Mesenchymal stem cell (in vitro differentiated cells and primary cell): Measurements from ENCODE around the gene PKN3.
"Not testable (repeated sequence)": the region's sequence is repeated elsewhere in the genome, so short reads cannot be mapped to it uniquely, and the experiment has no call there.

Experiments
- DNase-seq: peaks from one replicate; pipeline ENCODE4 v3.0.0-alpha.2; 2013
- H2AFZ ChIP-seq: one replicate; pipeline ENCODE4 v1.6.1; 2013; ENCODE audit warnings: low read depth, mild to moderate bottlenecking, control low read depth, inconsistent platforms, low read length, moderate library complexity
- H2AK5ac ChIP-seq: 2 replicates; pipeline ENCODE4 v1.6.1; 2013; ENCODE audit warnings: low read length, moderate library complexity, mild to moderate bottlenecking, inconsistent platforms; ENCODE audit not compliant: severe bottlenecking
- H2BK120ac ChIP-seq: one replicate; pipeline ENCODE4 v1.6.1; 2013; ENCODE audit warnings: low read depth, mild to moderate bottlenecking, inconsistent platforms, low read length, moderate library complexity
- H2BK12ac ChIP-seq, 2 experiments: one replicate each; pipeline ENCODE4 v1.6.1; 2013; ENCODE audit warnings: inconsistent platforms in 2 of 2, low read length in 2 of 2, mild to moderate bottlenecking in 2 of 2, moderate library complexity in 2 of 2, control low read depth in 1 of 2
- H2BK15ac ChIP-seq: one replicate; pipeline ENCODE4 v1.6.1; 2013; ENCODE audit warnings: mild to moderate bottlenecking, low read depth, inconsistent platforms; ENCODE audit not compliant: poor library complexity, severe bottlenecking
- H2BK5ac ChIP-seq: 2 replicates; pipeline ENCODE4 v1.6.1; 2013; ENCODE audit warnings: low read depth, mild to moderate bottlenecking, low read length, control low read depth, inconsistent platforms; ENCODE audit not compliant: poor library complexity, severe bottlenecking
- H3K14ac ChIP-seq, 2 experiments: one replicate each; pipeline ENCODE4 v1.6.1; 2013; ENCODE audit warnings: inconsistent platforms in 2 of 2, low read length in 2 of 2, control low read depth in 1 of 2, mild to moderate bottlenecking in 1 of 2, moderate library complexity in 1 of 2
- H3K18ac ChIP-seq, 2 experiments: one replicate each; pipeline ENCODE4 v1.6.1; 2013; ENCODE audit warnings: inconsistent platforms in 2 of 2, low read length in 2 of 2, control low read depth in 1 of 2, low read depth in 1 of 2, mild to moderate bottlenecking in 1 of 2
- H3K23ac ChIP-seq, 2 experiments: one replicate each; pipeline ENCODE4 v1.6.1; 2013; ENCODE audit warnings: inconsistent platforms in 2 of 2, low read length in 2 of 2, mild to moderate bottlenecking in 2 of 2, moderate library complexity in 2 of 2, control low read depth in 1 of 2
- H3K27ac ChIP-seq: 2 replicates; pipeline ENCODE4 v1.5.1; 2013; ENCODE audit warnings: mild to moderate bottlenecking, moderate library complexity, low read length, control low read depth, inconsistent platforms; ENCODE audit not compliant: poor library complexity, severe bottlenecking
- H3K27me3 ChIP-seq, 2 experiments: 2 replicates each; pipeline versions ENCODE4 v1.6.1 to v1.7.0; 2013; ENCODE audit warnings: low read length in 2 of 2, mild to moderate bottlenecking in 2 of 2, moderate library complexity in 2 of 2, control low read depth in 1 of 2, inconsistent platforms in 1 of 2; ENCODE audit not compliant: control insufficient read depth in 1 of 2, insufficient read depth in 1 of 2
- H3K36me3 ChIP-seq, 2 experiments: 2 replicates each; pipeline versions ENCODE4 v1.6.1 to v1.7.0; 2013; ENCODE audit warnings: low read length in 2 of 2, control low read depth in 1 of 2, inconsistent platforms in 1 of 2, low read depth in 1 of 2, mild to moderate bottlenecking in 1 of 2; ENCODE audit not compliant: insufficient read depth in 2 of 2, control insufficient read depth in 1 of 2
- H3K4ac ChIP-seq, 2 experiments: one replicate each; pipeline ENCODE4 v1.6.1; 2013; ENCODE audit warnings: inconsistent platforms in 2 of 2, low read length in 2 of 2, mild to moderate bottlenecking in 2 of 2, moderate library complexity in 2 of 2, control low read depth in 1 of 2, low read depth in 1 of 2
- H3K4me1 ChIP-seq: 2 replicates; pipeline ENCODE4 v1.6.1; 2013; ENCODE audit warnings: low read depth, low read length, control low read depth; ENCODE audit not compliant: control insufficient read depth, insufficient read depth
- H3K4me2 ChIP-seq: 2 replicates; pipeline ENCODE4 v1.6.1; 2013; ENCODE audit warnings: low read length, mild to moderate bottlenecking, inconsistent platforms; ENCODE audit not compliant: poor library complexity, severe bottlenecking
- H3K4me3 ChIP-seq, 2 experiments: 2 replicates each; pipeline versions ENCODE4 v1.5.1 to v1.7.0; 2013; ENCODE audit warnings: low read length in 2 of 2, mild to moderate bottlenecking in 2 of 2, control low read depth in 1 of 2, low read depth in 1 of 2; ENCODE audit not compliant: insufficient read depth in 1 of 2
- H3K79me1 ChIP-seq: replicated peaks from 2 replicates; pipeline ENCODE4 v1.6.1; 2013; ENCODE audit warnings: mild to moderate bottlenecking, control low read depth, low read length, inconsistent platforms; ENCODE audit not compliant: poor library complexity, severe bottlenecking
- H3K9ac ChIP-seq: 2 replicates; pipeline ENCODE4 v1.7.0; 2013; ENCODE audit warnings: mild to moderate bottlenecking, low read length, moderate library complexity
- H3K9me3 ChIP-seq: 2 replicates; pipeline ENCODE4 v1.7.0; 2013; ENCODE audit warnings: mild to moderate bottlenecking, low read length; ENCODE audit not compliant: control insufficient read depth
- H4K8ac ChIP-seq: one replicate; pipeline ENCODE4 v1.6.1; 2013; ENCODE audit warnings: inconsistent platforms, mild to moderate bottlenecking, low read length, moderate library complexity
- H4K91ac ChIP-seq: one replicate; pipeline ENCODE4 v1.6.1; 2013; ENCODE audit warnings: mild to moderate bottlenecking, low read length, inconsistent platforms
- WGBS: methylation state at CpG from one replicate; pipeline ENCODE4 v1.1.7; 2013; ENCODE audit warnings: mixed read lengths; 5-methylcytosine and 5-hydroxymethylcytosine counted together

PKN3 gene

GRCh38 chr9:128699096-128699795 is 3.1 kb upstream of the PKN3 start:
- H2AK5ac ChIP-seq, H3K27ac ChIP-seq, H3K18ac ChIP-seq, H3K4ac ChIP-seq, H3K9ac ChIP-seq, H2BK12ac ChIP-seq, H3K27me3 ChIP-seq, H2BK120ac ChIP-seq, H2BK15ac ChIP-seq, H4K91ac ChIP-seq, H4K8ac ChIP-seq, H2BK5ac ChIP-seq, H3K9me3 ChIP-seq, H3K4me2 ChIP-seq, H3K23ac ChIP-seq, DNase-seq, H3K4me3 ChIP-seq, H3K14ac ChIP-seq, H3K79me1 ChIP-seq, H2AFZ ChIP-seq: not testable (repeated sequence)
- Histone ChIP-seq H3K36me3 (peaks cover 3 to 27% of the 10 kb centered on the region in 2 experiments), H3K4me1 (peaks cover 18% of the 10 kb centered on the region)
- 99% methylated on average over 29 of the region's 30 CpGs for WGBS

GRCh38 chr9:128701227-128701854 is 962 bp upstream of the PKN3 start:
- Histone ChIP-seq H2BK15ac (no peak overlapping the region), H2AFZ (no peak overlapping the region), H4K8ac (no peak overlapping the region), H3K4me2 (no peak overlapping the region), H3K9ac (no peak overlapping the region), H3K4ac (no peak overlapping the region), H3K36me3 (peaks cover 9 to 12% of the 10 kb centered on the region in 2 experiments), H3K23ac (no peak overlapping the region), H3K18ac (no peak overlapping the region), H4K91ac (no peak overlapping the region), H3K4me1 (peaks cover 18% of the 10 kb centered on the region), H3K9me3 (no peaks in the 10 kb centered on the region), H3K4me3 (no peak overlapping the region), H2BK5ac (no peak overlapping the region), H2BK12ac (no peak overlapping the region), H2BK120ac (no peak overlapping the region), H3K79me1 (peaks cover 6% of the 10 kb centered on the region), H3K27ac (no peak overlapping the region), H2AK5ac (no peak overlapping the region), H3K27me3 (no peaks in the 10 kb centered on the region), H3K14ac (no peak overlapping the region)
- WGBS: 51% methylated on average over 10 of the region's 10 CpGs
- peak; percentile 56 for DNase-seq

- Histone ChIP-seq H2BK12ac (peak overlapping the region in 1 of 2 experiments; percentile 15), H3K27ac (no peak overlapping the region), H3K4me2 (peak overlapping the region; percentile 84), H4K8ac (peak overlapping the region; percentile 35), H3K4me3 (peak overlapping the region; percentile 73 to 76), H2BK15ac (no peak overlapping the region), H3K14ac (peak overlapping the region in 1 of 2 experiments; percentile 23), H3K9ac (peak overlapping the region; percentile 58), H3K36me3 (peaks cover 0 to 9% of the 10 kb centered on the region in 2 experiments), H3K79me1 (peaks cover 6% of the 10 kb centered on the region), H3K9me3 (no peaks in the 10 kb centered on the region), H4K91ac (no peak overlapping the region), H2AK5ac (no peak overlapping the region), H3K27me3 (no peaks in the 10 kb centered on the region), H3K23ac (peak overlapping the region in 1 of 2 experiments; percentile 34), H2AFZ (peak overlapping the region; percentile 20), H3K4ac (no peak overlapping the region), H2BK120ac (no peak overlapping the region), H2BK5ac (no peak overlapping the region), H3K4me1 (peaks cover 15% of the 10 kb centered on the region), H3K18ac (peak overlapping the region in 1 of 2 experiments; percentile 13)
- peak; percentile 33 for DNase-seq
- WGBS: 7% methylated on average over 41 of the region's 55 CpGs
These were observed 779 bp downstream of the PKN3 start for GRCh38 chr9:128702949-128703615.
